Thymus (tissue), 11 donors: ENCODE results near the gene S100G. TPM values are rescaled to one million over a fixed set of nuclear protein-coding genes. Genes with fewer than 3 reads are reported as not detected.

ENCODE experiments used
- DNase-seq, 9 donors: peaks; one replicate each; pipeline ENCODE4 v3.0.0-alpha.2; 2013; ENCODE audit warnings: low spot score in 9 of 9, low read depth in 6 of 9, missing footprints in 1 of 9
- H3K27ac ChIP-seq, 2 donors: one replicate each; pipeline ENCODE4 v1.5.1; 2013; ENCODE audit warnings: control low read depth in 1 of 2, low read depth in 1 of 2, low read length in 1 of 2, mild to moderate bottlenecking in 1 of 2, moderate library complexity in 1 of 2
- H3K27me3 ChIP-seq, 2 donors: one replicate each; pipeline ENCODE4 v1.5.1; 2013; ENCODE audit warnings: low read length in 1 of 2; ENCODE audit not compliant: control insufficient read depth in 2 of 2, insufficient read depth in 1 of 2
- H3K36me3 ChIP-seq, 2 donors: one replicate each; pipeline ENCODE4 v1.5.1; 2013; ENCODE audit warnings: low read length in 1 of 2, mild to moderate bottlenecking in 1 of 2, moderate library complexity in 1 of 2; ENCODE audit not compliant: control insufficient read depth in 2 of 2, insufficient read depth in 2 of 2
- H3K4me1 ChIP-seq, 2 donors: one replicate each; pipeline ENCODE4 v1.5.1; 2013; ENCODE audit warnings: low read length in 2 of 2; ENCODE audit not compliant: control insufficient read depth in 2 of 2, insufficient read depth in 2 of 2
- H3K4me3 ChIP-seq, 2 donors: one replicate each; pipeline ENCODE4 v1.5.1; 2013; ENCODE audit warnings: low read length in 2 of 2, control low read depth in 1 of 2, mild to moderate bottlenecking in 1 of 2
- H3K9me3 ChIP-seq, 2 donors: one replicate each; pipeline ENCODE4 v1.5.1; 2013; ENCODE audit warnings: low read length in 1 of 2, mild to moderate bottlenecking in 1 of 2; ENCODE audit not compliant: control insufficient read depth in 2 of 2, insufficient read depth in 1 of 2
- WGBS: extraction: QIAGEN DNeasy Blood & Tissue Kit; methylation state at CpG from one replicate; pipeline ENCODE4 v1.1.7; 2013; 5-methylcytosine and 5-hydroxymethylcytosine counted together
- polyA plus RNA-seq: library from polyadenylated mRNA; stranded (reverse); fragments of 200-250 nt; gene quantifications from one replicate; pipeline ENCODE4 v1.2.3, GENCODE V29; 2013
- total RNA-seq: library from RNA; stranded (reverse); fragments of 120-200 nt; gene quantifications from one replicate; pipeline ENCODE4 v1.2.4, GENCODE V29; 2013
- donor health status: healthy.

Gene S100G
- total and polyA plus RNA-seq, 2 donors, result 1.2 TPM; not detected in 1

DNA sequence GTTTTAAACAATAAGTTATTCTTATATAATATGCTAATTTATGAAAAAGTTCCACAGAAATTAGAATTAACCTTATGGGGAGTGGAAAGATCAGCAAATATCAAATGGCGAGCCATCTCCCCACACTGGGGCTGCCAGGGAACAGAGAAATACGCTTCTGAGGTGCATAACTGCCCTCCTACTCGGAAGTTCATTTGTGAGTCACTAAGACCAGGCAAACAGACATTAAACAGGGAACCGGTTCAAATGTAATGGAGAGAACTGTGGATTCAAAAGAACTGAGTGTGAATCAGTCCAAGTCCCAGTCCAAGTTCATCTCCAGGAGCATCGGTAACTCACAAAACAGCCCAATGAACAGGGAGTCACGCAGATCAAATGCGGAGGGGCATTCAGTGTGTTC, 11.4 kb upstream of the S100G start:
- no peak overlapping the region for H3K27ac ChIP-seq
- 99% methylated on average over 7 of the region's 7 CpGs for WGBS
- no peak for DNase-seq
- no peaks in the 10 kb centered on the region for H3K36me3 ChIP-seq
- H3K4me3 ChIP-seq, result no peak overlapping the region
- no peaks in the 10 kb centered on the region for H3K27me3 ChIP-seq
- H3K4me1 ChIP-seq, result no peaks in the 10 kb centered on the region
- no peaks in the 10 kb centered on the region for H3K9me3 ChIP-seq

DNA sequence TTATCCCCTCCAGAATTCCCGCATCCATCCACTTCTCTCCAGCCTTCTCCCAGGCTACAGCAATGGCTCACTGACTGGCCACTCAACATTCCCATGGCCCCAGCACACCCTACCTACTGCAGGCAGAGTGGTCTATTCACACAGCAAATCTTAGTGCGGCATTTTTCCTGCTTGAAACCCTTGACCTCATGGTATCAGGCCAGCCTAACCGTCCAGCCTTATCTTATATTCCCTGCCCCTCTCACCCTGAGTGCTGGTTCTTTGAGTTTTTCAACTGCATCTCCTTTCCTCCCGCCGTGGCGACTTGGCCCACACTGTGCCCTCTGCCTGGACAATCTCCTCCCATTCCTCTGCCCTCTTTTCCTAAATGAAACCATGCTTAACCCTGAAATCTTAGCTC, 10.0 kb upstream of the S100G start:
- no peaks in the 10 kb centered on the region for H3K36me3 ChIP-seq
- WGBS, result 95% methylated on average over 6 of the region's 6 CpGs
- no peak for DNase-seq
- H3K27ac ChIP-seq, result no peak overlapping the region
- no peak overlapping the region for H3K4me3 ChIP-seq
- no peaks in the 10 kb centered on the region for H3K27me3 ChIP-seq
- no peaks in the 10 kb centered on the region for H3K9me3 ChIP-seq
- H3K4me1 ChIP-seq, result no peaks in the 10 kb centered on the region

DNA sequence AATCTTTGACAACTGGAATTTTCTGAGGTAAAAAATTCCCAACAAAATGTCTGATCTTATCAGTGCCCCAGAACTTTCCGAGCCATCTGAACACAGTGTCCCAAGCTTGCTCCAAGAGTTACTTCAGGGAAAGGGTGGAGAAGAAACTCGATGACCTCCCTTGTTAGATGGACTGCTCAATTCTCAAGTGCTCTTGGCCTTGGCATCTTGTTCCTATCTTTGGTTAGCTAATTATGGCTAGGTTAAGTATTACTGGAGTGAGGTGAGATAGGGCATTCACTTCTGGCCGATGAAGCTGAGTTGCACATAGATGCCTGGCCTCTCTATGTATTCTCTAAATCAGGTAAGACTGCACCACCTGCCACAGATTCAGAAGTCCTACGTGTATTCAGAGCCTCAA, 9.1 kb upstream of the S100G start:
- no peak for DNase-seq
- H3K9me3 ChIP-seq, result no peaks in the 10 kb centered on the region
- WGBS, result 97% methylated on average over 4 of the region's 4 CpGs

DNA sequence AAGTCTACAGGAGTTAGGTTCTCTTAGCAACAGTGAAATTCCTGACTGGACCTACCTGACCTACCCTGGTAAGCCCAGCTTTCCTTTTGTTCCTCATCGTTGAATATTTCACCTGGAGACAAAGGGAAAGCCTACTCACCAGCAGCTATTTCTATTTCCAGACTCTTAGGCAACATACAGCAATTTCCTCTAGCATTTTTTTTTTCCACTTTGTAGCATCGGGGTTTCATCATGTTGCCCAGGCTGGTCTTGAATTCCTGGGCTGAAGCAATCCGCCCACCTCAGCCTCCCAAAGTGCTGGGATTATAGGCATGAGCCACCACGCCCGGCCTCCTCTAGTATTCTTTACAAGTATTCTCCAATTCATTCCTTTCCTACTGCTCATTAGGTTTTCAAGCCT, 6.8 kb upstream of the S100G start:
- WGBS, result 94% methylated on average over 5 of the region's 5 CpGs
- no peak for DNase-seq
- H3K4me3 ChIP-seq, result no peak overlapping the region
- no peaks in the 10 kb centered on the region for H3K4me1 ChIP-seq
- no peaks in the 10 kb centered on the region for H3K36me3 ChIP-seq
- H3K9me3 ChIP-seq, result no peaks in the 10 kb centered on the region
- no peaks in the 10 kb centered on the region for H3K27me3 ChIP-seq
- no peak overlapping the region for H3K27ac ChIP-seq

More for the DNA sequence above, 9.1 kb upstream of the S100G start:
- no peaks in the 10 kb centered on the region for H3K4me1 ChIP-seq
- H3K4me3 ChIP-seq, result no peak overlapping the region
- no peaks in the 10 kb centered on the region for H3K36me3 ChIP-seq
- H3K27ac ChIP-seq, result no peak overlapping the region
- H3K27me3 ChIP-seq, result no peaks in the 10 kb centered on the region

DNA sequence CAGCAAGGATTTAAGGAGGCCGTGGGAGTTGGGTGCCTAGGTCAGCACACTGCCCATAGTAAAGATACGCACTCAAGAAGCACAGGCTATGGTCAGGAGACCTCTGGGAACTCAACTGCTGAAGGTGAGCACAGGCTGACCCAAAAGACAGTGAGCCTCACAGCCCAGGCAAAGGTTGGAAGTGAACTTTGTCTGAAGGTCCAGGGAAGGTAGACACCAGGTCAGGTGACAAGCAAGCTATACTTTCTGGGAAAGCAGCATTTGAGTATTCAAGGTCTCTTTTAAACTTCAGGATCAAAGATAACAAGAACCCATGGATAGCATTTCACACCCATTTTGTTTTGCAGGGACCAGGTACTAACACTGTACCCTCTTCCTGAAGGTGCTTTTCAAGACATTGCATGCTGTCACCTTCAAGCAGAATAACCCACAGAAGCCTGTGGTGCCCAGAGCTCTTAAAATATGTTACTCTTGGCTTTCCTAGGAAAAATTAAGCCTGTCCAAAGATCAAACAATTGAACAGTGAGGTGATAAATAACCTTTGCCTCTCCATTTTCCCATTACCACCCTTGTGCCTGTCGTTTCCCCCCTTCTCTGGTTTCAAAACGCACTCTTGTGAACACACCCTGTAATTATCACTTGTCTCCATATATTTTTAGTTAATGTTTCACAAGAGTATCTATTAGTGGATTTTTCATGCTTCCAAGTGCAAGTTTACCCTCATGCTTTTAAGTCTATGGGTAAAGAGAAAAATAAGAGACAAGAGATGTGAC, 3.4 kb upstream of the S100G start:
- Histone ChIP-seq H3K36me3 (no peaks in the 10 kb centered on the region), H3K27ac (no peak overlapping the region), H3K4me3 (no peak overlapping the region), H3K9me3 (no peaks in the 10 kb centered on the region), H3K27me3 (no peaks in the 10 kb centered on the region), H3K4me1 (no peaks in the 10 kb centered on the region)
- WGBS, result 97% methylated on average over 4 of the region's 4 CpGs
- DNase-seq, result no peak

DNA sequence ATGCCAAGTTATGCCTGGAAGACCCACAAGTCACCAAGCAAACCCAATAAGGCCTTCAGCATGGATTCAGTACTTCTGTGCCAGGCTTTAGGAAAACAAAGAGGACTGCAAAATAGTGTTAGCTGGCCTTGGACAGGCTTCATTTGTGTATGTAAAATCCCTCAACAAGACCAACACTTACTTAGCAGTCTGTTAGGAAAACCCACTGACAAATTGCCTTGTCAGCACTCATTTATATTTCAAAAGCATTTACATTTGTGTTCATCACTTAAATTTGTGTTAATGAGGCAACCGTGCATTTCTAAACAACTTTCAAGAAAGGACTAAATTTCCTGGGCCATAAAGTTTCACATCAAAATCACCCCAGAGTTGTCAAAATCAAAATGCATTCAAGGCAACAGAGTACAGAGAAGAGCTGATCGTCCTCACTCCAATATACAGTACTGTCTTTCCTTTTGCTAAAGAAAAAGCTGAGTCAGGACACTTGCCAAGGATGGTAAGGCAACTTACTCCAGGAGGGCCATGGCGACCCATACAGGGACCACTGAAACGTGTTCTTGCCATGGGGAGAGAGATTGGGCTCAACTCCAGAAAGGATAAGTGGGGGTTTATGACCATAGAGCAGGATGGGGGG, 1.6 kb downstream of the S100G start:
- Histone ChIP-seq H3K27ac (no peak overlapping the region), H3K4me1 (no peaks in the 10 kb centered on the region), H3K9me3 (no peaks in the 10 kb centered on the region), H3K27me3 (no peaks in the 10 kb centered on the region), H3K4me3 (no peak overlapping the region), H3K36me3 (no peaks in the 10 kb centered on the region)
- 97% methylated on average over 4 of the region's 4 CpGs for WGBS
- DNase-seq, result no peak

DNA sequence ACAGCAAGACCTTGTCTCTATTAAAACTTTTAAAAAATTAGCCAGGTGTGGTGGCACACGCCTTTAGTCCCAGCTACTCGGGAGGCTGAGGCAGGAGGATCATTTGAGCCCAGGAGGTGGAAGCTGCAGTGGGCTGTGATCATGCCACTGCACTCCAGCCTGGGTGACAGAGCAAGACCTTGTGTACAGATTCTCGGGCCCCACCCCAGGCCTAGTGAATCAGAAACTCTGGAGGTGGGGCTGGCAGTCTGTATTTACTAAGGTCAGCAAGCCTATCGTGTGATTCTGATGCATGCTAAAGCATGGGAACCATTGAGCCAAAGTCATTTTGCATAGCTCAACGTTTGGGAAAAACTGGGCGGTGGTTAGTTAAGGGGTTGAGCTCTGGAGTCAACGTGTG, 3.5 kb downstream of the S100G start:
- WGBS, result 98% methylated on average over 7 of the region's 7 CpGs
- Histone ChIP-seq H3K27ac (no peak overlapping the region), H3K9me3 (no peaks in the 10 kb centered on the region), H3K4me1 (no peaks in the 10 kb centered on the region), H3K36me3 (no peaks in the 10 kb centered on the region), H3K27me3 (no peaks in the 10 kb centered on the region), H3K4me3 (no peak overlapping the region)
- DNase-seq, result no peak

DNA sequence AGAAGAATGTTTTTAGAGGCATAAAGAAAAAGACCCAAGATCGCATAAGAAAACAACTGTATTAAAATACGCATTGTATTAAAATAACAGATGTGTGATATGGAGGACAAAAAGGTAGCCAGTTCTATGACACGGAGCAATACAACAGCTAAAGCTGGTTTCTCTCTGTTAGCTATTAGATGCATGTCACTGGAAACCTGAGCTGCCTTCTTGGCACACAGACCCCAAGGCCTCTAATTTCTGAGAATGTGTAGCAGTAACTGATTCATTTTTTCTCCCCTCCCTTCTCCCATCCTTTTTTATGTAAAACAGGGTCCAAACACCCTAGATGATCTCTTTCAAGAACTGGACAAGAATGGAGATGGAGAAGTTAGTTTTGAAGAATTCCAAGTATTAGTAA, 4.1 kb downstream of the S100G start:
- no peaks in the 10 kb centered on the region for H3K9me3 ChIP-seq
- no peaks in the 10 kb centered on the region for H3K4me1 ChIP-seq
- no peak overlapping the region for H3K27ac ChIP-seq
- H3K4me3 ChIP-seq, result no peak overlapping the region
- WGBS, result 66% methylated on average over 3 of the region's 3 CpGs
- no peak for DNase-seq
- H3K27me3 ChIP-seq, result no peaks in the 10 kb centered on the region
- H3K36me3 ChIP-seq, result no peaks in the 10 kb centered on the region

DNA sequence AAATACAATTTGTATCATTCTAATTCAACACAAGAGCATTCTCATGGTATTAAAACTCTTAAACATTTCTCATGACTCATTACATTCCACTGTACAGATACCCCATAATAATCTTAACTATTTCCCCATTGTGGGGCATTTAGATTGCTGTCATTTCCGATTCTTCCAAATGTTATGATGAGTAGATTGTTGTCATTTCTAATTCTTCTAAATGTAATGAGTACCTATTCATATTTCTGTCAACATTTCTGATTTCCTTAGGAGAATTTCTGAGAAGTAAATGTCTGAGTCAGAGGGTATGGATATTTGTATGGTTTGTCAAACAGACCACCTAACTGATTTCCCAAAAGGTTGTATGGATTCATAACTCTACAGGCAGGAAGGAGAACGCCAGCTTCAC, 8.3 kb downstream of the S100G start:
- H3K4me3 ChIP-seq, result no peak overlapping the region
- no peaks in the 10 kb centered on the region for H3K4me1 ChIP-seq
- no peak overlapping the region for H3K27ac ChIP-seq
- H3K27me3 ChIP-seq, result no peaks in the 10 kb centered on the region
- H3K9me3 ChIP-seq, result no peaks in the 10 kb centered on the region
- no peak for DNase-seq
- no peaks in the 10 kb centered on the region for H3K36me3 ChIP-seq
- 100% methylated on average over 2 of the region's 2 CpGs for WGBS
